ENCODE data around the gene PCNX3. TPM values are rescaled to one million over a fixed set of nuclear protein-coding genes. Genes with fewer than 3 reads are reported as not detected.
"Not testable (repeated sequence)": the region's sequence is repeated elsewhere in the genome, so short reads cannot be mapped to it uniquely, and the experiment has no call there.

PCNX3 gene
- total RNA-seq, 4 donors from 2014 or later = 21.0 to 53.4 (median 29.8) TPM

GRCh38 chr11:65680192-65680743 lies 64.7 kb downstream of the PCNX3 start:
- H3K9me3 ChIP-seq = no peaks in the 10 kb centered on the region
- DNase-seq (ENCODE audit: low spot score in 2 of 2) = no peak
- no peak for TF ChIP-seq CTCF (IDR thresholded peaks at IDR 0.05)
- TF ChIP-seq EP300 (IDR thresholded peaks at IDR 0.05) = no peak
- TF ChIP-seq POLR2A (IDR thresholded peaks at IDR 0.05) = no peak
- no peak overlapping the region for H3K27ac ChIP-seq
- no peaks in the 10 kb centered on the region for H3K4me1 ChIP-seq
- H3K36me3 ChIP-seq = no peaks in the 10 kb centered on the region
- no peak overlapping the region for H3K4me3 ChIP-seq
- WGBS, 2 donors = 75 to 78% methylated on average over 5 of the region's 5 CpGs
- no peaks in the 10 kb centered on the region for H3K27me3 ChIP-seq

- 82 to 84% methylated on average over 6 of the region's 6 CpGs for WGBS, 2 donors
- not testable (repeated sequence) for H3K27me3 ChIP-seq; H3K4me3 ChIP-seq; DNase-seq (ENCODE audit: low spot score in 2 of 2); H3K27ac ChIP-seq; H3K9me3 ChIP-seq; H3K4me1 ChIP-seq; H3K36me3 ChIP-seq
Measured at GRCh38 chr11:65683480-65683879, 67.9 kb downstream of the PCNX3 start.

- no peak overlapping the region for H3K4me3 ChIP-seq
- 80 to 83% methylated on average over 8 of the region's 8 CpGs for WGBS, 2 donors
Measured at GRCh38 chr11:65685981-65686380, 70.4 kb downstream of the PCNX3 start.

More at GRCh38 chr11:65685981-65686380, 70.4 kb downstream of the PCNX3 start:
- Histone ChIP-seq H3K27me3 (no peaks in the 10 kb centered on the region), H3K9me3 (no peaks in the 10 kb centered on the region), H3K36me3 (no peaks in the 10 kb centered on the region), H3K4me1 (no peaks in the 10 kb centered on the region), H3K27ac (no peak overlapping the region)
- no peak for TF ChIP-seq EP300 (IDR thresholded peaks at IDR 0.05)
- no peak for DNase-seq (ENCODE audit: low spot score in 2 of 2)

Small RNAs within 50 kb of the gene (small RNA-seq; reads per million reads assigned to genes)
- gene MIR4489 = not detected
- gene MIR4690 = not detected

Other genes with a start within 250 kb of the PCNX3 start
- gene SLC25A45, start 233.1 kb upstream of the PCNX3 start, total RNA-seq = 10 to 100 TPM in 2 of 4 donors, 1 to 10 TPM in 2; 1.8 to 22.5 (median 8.5) TPM
- gene FRMD8, start 229.1 kb upstream of the PCNX3 start, total RNA-seq = 100 to 1,000 TPM in 3 of 4 donors, 10 to 100 TPM in 1; 96.5 to 226 (median 128) TPM
- 100 to 1,000 TPM; 427 to 571 (median 461) TPM for gene NEAT1, start 193.0 kb upstream of the PCNX3 start, total RNA-seq
- over 10,000 TPM; 20,649 to 23,532 (median 22,230) TPM for gene MALAT1, start 116.7 kb upstream of the PCNX3 start, total RNA-seq
- 100 to 1,000 TPM; 109 to 128 (median 112) TPM for gene SCYL1, start 90.7 kb upstream of the PCNX3 start, total RNA-seq
- gene LTBP3, start 57.4 kb upstream of the PCNX3 start, total RNA-seq = 100 to 1,000 TPM; 236 to 476 (median 386) TPM
- 10 to 100 TPM; 49.6 to 70.8 (median 56.5) TPM for gene ZNRD2, start 45.3 kb upstream of the PCNX3 start, total RNA-seq
- 10 to 100 TPM; 40.8 to 55.3 (median 44.6) TPM for gene FAM89B, start 43.2 kb upstream of the PCNX3 start, total RNA-seq
- 100 to 1,000 TPM in 3 of 4 donors, 10 to 100 TPM in 1; 87.3 to 186 (median 110) TPM for gene EHBP1L1, start 39.7 kb upstream of the PCNX3 start, total RNA-seq
- gene KCNK7, start 20.0 kb upstream of the PCNX3 start, total RNA-seq = 1 to 10 TPM in 2 of 4 donors, under 1 TPM in 1, not detected in 1; 0.63 to 3.3 (median 1.2) TPM
- 100 to 1,000 TPM in 1 of 4 donors, 10 to 100 TPM in 3; 64.2 to 112 (median 83.9) TPM for gene MAP3K11, start 1.6 kb upstream of the PCNX3 start, total RNA-seq
- 100 to 1,000 TPM in 1 of 4 donors, 10 to 100 TPM in 3; 50.2 to 103 (median 65.0) TPM for gene SIPA1, start 22.3 kb downstream of the PCNX3 start, total RNA-seq
- 10 to 100 TPM; 44.6 to 70.8 (median 51.7) TPM for gene RELA, start 47.1 kb downstream of the PCNX3 start, total RNA-seq
- gene KAT5, start 96.5 kb downstream of the PCNX3 start, total RNA-seq = 100 to 1,000 TPM in 1 of 4 donors, 10 to 100 TPM in 3; 68.1 to 118 (median 92.3) TPM
- 100 to 1,000 TPM; 142 to 197 (median 152) TPM for gene RNASEH2C, start 105.0 kb downstream of the PCNX3 start, total RNA-seq
- gene AP5B1, start 165.2 kb downstream of the PCNX3 start, total RNA-seq = 10 to 100 TPM; 12.7 to 27.5 (median 18.8) TPM
- gene OVOL1, start 171.3 kb downstream of the PCNX3 start, total RNA-seq = not detected
- gene SNX32, start 218.2 kb downstream of the PCNX3 start, total RNA-seq = 1 to 10 TPM in 2 of 4 donors, under 1 TPM in 1, not detected in 1; 0.78 to 2.5 (median 1.5) TPM
- 100 to 1,000 TPM; 461 to 881 (median 580) TPM for gene CFL1, start 242.4 kb downstream of the PCNX3 start, total RNA-seq
- 10 to 100 TPM; 54.0 to 83.1 (median 68.3) TPM for gene MUS81, start 244.7 kb downstream of the PCNX3 start, total RNA-seq